HG03442 (cell line): Measurements from ENCODE around the gene ZNRD2.

Experiments
- ATAC-seq: cut with Tn5 transposase; IDR thresholded peaks from one replicate; pipeline ENCODE4 v1.9.1; 2021; ENCODE audit warnings: mild to moderate bottlenecking, moderate library complexity; ENCODE audit not compliant: unreplicated experiment

The ZNRD2 gene

DNA sequence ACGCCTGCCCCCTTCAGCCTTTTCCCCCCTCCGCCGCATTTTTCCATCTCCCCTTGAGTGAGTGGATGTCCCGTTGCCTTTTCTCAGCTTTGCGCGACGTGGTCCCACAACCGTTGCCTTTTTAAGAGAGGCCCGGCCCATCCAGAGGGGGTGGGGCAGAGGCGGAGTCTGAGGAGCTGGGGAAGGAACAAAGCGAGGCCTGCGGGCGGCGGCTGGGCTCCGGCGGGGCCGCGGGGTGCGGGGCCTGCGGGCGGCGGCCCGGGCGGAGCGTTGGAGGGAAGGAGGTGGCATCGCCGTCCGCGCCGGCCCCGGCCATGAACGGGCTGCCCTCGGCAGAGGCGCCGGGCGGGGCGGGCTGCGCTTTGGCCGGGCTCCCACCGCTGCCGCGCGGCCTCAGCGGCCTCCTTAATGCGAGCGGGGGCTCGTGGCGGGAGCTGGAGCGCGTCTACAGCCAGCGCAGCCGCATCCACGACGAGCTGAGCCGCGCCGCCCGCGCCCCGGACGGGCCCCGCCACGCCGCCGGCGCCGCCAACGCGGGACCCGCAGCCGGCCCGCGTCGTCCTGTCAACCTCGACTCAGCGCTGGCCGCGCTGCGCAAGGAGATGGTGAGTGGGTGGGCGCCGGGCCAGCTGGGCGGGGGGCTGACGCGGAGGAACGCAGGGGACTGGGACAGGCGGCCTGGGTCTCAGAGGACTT lies 2.2 kb downstream of the ZNRD2 start, which contains the start of gene FAM89B:
Gene FAM89B, plus strand, starts transcription at position 183 of the 696 bp plus-strand sequence. Its CDS starts 132 bp downstream, at position 315.
- ATAC-seq: no peak

DNA sequence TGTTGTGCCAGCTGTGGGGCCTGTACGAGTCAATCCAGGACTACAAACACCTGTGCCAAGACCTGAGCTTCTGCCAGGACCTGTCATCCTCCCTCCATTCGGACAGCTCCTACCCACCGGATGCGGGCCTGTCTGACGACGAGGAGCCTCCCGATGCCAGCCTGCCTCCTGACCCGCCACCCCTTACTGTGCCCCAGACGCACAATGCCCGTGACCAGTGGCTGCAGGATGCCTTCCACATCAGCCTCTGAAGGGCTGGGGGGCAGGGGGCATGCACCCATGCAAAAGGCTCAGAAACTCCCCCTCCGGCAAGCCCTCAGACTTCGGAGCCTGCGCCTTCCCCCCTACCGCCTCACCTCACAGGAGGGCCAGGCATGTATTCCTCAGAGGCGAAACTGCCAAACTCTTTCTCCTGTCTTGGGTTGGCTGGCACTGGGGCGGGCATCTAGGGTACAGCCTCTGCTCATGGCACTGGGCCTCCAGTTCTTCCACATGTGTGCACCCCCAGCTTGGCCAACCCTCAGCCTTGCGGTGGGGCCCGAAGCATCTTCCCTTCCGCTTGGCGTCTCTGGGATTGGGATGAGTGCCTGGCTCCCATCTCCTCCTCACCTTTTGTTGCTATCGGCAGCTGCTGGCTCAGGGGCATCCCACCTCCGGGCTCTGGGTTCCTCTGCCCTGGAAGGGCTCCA lies 3.3 kb downstream of the ZNRD2 start:
- ATAC-seq: no peak

DNA sequence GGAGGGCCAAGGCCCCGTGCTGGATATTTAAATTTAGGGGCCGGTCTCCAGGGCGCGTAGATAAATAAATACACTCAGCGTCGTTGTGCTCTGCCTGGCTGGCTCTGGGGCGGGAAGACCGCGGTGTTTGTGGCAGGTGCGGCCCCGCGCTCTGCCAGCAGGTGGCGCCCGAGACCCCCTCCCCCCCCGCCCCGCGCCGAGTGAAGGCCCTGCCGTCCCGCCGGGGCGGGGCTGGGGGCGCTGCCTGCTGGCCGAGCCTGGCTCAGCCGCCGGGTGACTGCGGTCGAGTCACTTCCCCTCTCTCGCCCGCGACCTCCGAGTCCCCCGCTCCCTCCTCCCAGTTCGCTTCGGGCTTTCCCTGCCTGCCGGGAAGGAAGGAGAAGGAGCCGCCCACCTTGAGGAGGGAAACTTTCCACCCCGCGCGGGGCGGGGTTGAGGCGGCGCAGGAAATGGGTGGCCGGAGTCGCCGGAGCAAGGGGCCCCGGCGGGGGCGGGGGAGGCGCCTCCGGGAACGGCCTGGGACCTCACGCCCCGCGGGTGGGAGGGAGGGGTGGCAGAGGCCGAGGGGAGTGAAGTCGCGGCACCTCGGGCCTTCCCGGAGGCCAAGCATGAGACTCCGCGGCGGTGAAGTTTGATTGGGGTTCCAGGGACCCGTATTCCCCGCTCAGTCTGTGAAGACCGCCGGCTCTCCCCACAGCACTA lies 4.0 kb downstream of the ZNRD2 start:
- ATAC-seq: peak; percentile 30

DNA sequence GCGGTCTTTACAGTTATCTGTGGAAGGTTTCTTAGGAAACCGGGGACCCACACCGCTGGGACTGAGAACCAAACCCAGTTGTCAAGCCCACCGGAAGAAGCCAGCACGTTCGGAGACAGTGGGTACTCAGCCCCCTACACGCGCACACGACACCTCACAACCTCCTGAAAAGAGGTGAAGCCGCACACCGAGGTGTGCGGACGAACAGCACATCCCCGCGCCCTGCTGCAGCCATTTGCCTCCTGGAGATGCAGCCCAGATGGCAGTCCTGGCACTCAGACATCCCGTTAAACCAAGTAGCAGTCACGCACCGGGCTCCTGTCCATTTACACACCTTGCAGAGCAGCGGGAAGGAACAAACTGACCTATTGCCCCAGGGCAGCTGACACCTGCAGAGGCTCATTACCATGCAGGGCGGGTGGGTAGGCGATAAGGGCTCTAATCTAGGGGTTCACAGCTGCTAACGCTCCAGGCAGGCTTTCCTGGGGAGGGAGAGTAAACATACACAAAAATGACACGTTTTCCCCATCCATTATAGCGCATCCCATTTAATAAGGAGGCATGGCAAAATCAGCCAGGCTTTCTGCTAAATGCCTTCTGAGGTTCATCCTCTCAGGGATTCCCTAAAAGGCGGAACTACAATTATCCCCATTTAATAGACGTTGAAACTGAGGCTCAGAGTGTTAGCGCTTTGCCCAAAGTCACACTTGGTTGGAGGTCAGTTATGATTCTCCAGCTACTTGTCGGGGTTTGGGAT lies 4.7 kb downstream of the ZNRD2 start:
- ATAC-seq: no peak

DNA sequence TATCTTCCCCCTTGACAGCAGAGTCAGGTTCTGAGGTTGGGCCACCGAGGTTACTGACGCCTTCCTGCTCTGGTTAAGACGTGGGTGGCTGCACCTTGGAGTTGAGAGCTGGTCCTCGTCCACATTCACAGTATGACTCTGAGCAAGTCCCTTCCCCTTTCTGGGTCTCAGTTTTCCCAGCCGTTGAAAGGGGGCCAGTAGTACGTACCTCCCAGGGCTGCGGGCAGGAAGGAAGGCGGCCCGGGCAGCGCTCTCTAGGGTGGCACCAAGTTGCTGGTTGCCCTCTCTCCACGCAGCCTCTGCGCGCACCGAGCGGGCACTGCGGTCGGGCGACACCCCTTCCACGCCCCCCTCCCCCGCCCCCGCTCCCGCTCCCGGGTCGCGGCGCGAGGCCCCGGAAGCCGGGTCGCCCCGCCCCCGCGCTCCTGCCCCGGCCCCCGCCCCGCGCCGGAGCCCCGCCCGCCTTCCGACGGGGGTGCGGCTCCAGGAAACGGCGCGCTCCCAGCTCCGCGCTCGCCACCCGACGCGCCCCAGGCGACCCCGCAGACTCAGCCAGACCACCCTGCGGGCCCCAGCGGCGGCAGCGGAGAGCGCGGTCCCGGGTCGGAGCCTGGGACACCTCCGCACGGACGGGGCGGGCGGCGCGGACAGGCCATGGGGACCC lies 5.4 kb downstream of the ZNRD2 start, which contains the start of gene EHBP1L1:
Gene EHBP1L1, plus strand, starts transcription at position 486 of the 664 bp plus-strand sequence. CDS start 250 bp downstream, outside the sequence.
- no peak for ATAC-seq

DNA sequence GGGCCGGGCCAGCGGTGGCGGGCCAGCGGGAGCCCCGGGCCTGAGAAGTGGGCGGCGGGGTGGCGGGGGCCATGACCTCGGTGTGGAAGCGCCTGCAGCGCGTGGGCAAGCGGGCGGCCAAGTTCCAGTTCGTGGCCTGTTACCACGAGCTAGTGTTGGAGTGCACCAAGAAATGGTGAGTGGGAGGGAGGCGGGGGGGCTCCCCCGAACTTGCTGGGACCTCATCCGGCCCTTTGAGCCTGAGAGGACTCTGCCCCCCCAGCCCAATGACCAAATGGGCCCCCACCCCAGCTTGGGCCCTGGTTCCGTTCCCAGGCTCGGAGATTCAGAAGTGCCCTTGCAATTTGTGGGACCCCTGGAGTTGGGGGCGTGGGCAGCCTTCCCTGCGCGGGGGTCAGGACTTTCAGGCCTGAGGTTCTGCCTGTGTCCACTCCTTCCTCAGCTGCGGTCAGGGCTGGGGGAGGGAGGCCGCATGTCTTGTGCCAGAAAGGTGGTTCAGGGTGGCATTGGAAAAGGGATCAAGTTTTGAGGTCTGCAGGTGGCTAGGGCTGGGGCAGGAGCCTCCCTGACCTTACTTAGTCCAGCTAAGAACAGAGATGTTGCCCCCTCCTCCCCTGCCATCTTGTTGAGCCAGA lies 6.1 kb downstream of the ZNRD2 start:
- no peak for ATAC-seq

DNA sequence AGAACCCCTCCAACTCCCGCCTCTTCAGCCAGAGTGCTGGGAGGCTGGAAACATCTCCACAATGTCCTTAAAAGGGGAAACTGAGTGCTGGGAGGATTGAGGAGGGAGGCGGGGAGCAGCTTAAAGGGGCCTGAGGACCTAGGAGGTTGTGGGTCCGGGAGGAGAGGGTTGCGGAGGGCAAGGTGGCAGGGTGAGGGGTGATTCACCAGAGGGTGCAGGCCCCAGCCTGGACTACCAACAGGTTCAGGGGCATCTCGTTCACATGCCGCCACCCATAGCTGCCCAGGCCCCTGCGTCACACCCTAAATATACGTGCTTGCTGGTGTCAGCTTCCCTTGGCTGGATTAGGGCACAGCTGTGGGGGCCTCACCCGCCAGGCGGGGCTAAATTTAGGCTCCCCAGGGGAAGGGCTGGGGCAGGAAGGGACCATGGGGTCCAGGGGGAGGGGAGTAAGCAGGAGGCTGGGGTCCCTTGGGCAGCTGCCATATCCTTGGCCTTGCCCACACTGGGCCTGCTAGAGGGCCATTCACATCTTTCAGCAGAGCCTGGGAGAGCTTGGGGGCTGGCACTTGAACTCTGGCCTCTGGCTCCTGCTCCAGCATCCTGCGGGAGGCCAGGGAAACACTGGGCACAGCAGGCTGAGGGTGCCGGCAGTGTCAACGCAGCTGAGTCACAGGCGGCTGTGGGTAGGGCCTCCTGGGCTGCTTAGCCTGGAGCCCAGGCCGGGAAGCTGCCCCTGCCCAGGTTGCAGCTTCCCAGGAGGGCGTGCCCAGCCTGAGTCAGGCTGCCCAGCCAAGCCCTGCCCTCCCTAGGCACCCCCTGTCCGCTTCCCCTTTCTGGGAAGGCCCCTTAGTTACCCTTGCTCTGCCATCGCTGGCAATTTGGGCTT lies 6.8 kb downstream of the ZNRD2 start:
- ATAC-seq: no peak

DNA sequence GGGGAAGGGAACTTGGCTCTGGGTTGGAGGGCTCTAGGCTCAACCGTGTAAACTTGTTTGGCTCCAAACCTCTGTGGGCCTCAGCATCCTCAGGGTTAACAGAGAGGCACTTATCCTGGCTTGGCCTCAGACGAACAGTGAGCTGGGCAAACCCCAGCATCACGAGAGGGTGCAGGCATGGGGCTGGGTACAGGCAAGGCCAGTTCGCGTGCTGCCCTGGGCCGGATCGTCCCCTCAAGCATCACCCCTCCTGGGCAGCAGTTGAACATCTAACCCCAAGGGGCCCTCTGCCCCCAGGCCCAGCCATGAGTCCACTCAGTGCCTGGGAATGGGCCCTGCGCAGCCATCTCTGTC lies 7.5 kb downstream of the ZNRD2 start:
- ATAC-seq: no peak

DNA sequence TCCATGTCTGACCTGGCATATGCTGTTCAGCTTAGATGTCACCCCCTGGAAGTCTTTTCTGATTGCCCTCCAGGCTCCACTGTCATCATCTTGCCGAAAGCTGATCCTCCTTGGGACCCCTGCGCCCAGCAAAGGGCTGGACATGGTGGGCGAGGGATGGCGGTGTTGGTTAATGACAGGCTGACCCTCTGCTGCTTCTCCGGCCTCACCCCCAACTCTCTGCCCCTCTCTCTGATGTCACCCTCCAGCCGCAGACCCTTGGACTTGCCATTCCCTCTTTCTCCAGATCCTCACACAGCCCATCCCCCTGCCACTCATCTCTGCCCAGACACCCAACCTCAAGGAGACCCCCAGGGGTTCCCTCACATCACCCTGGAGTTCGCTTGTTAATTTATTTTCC lies 7.9 kb downstream of the ZNRD2 start:
- ATAC-seq: no peak

DNA sequence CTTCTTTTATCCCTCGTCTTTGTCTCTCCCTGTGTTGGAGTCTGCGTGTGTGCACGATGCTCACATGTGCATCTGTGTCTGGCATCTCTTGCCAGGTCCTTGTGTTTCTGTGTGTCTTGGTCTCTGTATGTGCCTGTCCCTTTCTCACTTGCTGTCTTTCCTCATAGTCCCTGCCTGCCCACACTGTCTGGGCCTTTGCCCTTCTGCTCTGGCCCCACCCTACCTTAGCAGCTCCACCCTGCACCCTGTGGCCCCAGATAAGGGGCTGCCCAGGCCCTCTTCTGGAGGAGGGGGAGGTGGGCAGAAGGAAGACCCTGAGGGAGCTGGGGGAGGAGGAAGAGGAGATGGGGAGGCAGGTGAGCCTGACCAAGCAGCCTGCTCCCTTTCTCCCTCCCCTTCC lies 8.4 kb downstream of the ZNRD2 start:
- ATAC-seq: no peak

DNA sequence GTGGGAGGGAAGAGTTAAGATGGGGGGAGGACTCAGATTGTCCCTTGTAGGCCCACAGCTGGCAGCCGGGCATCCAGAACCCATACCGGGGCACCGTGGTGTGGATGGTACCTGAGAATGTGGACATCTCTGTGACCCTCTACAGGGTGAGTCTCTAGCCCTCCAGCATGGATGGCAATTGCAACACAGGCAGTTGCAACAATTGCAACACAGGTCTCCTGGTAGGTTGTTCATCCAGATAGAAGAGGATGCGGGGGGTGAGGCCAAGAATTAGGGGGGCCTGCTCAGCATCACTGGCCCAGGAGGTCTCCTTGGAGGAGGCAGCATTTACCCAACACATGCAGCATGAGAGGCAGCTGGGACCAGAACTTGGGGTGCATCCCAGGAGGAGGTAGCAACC lies 9.0 kb downstream of the ZNRD2 start:
- ATAC-seq: no peak

DNA sequence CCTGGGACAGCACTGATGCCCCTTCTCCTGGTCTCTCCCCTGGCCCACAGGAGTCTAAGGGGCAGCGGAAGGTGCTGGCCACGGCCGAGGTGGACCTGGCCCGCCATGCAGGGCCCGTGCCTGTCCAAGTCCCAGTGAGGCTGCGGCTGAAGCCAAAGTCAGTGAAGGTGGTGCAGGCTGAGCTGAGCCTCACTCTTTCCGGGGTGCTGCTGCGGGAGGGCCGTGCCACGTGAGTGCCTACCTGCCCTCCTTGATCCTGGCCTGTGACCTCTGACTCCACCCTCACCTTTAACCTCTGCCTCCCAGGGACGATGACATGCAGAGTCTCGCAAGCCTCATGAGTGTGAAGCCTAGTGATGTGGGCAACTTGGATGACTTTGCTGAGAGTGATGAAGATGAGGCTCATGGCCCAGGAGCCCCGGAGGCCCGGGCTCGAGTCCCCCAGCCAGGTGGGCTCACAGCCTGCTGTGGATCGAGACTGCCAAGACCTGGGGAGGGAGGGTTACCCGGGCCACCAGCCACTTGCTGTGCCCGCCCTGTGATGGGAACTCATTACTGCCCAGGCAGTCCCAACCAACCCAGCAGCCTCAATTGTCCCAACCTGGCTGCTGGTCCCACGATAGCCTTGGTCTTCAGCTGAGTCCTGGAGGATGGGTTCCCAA lies 9.9 kb downstream of the ZNRD2 start:
- ATAC-seq: no peak

DNA sequence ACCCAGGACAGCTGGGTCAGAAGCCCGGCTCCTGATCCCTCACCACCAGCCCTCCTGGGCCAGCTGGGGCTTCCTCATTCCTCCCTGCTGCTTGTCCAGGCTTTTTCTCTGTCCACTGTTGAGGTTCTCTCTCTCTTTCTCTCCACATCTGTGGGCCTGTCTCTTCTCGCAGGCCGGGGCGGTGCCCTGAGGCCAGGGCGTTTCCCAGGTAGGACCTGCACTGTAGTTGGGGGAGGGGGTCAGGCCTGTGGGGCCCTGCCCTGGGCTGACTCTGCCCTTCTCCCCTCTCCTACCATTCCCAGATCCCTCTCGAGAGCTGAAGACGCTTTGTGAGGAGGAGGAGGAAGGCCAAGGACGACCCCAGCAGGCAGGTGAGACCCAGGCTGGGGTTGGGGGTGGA lies 10.5 kb downstream of the ZNRD2 start:
- ATAC-seq: no peak

DNA sequence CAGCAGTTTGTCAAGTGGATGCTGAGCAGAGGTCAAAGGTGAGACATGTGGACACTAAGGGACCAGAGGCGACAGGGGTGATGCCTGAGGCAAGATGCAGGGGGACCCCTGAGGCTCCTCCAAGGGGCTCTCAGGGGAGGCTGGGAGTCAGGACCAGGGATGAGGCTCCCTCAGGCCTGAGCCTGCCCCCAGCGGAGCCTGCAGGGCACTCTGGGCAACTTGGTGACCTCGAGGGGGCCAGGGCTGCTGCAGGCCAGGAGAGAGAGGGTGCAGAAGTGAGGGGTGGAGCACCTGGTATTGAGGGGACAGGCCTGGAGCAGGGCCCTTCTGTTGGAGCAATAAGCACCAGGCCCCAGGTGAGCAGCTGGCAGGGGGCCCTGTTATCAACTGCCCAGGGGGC lies 11.7 kb downstream of the ZNRD2 start:
- no peak for ATAC-seq

DNA sequence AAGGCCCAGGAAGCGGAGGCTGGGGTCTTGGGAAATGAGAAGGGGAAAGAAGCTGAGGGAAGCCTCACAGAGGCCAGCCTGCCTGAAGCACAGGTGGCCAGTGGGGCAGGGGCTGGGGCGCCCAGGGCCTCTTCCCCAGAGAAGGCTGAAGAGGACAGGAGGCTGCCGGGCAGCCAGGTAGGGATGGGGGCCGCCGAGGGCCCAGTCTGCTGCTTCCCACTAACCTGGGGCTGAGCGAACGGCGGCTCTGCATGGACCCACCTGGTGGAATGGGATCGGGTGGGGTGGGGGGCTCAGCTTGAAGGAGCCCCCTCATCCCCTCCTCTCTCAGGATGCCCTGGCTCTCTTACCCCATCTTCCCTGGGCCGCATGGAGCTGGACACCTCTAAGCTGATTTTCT lies 13.3 kb downstream of the ZNRD2 start:
- ATAC-seq: no peak

DNA sequence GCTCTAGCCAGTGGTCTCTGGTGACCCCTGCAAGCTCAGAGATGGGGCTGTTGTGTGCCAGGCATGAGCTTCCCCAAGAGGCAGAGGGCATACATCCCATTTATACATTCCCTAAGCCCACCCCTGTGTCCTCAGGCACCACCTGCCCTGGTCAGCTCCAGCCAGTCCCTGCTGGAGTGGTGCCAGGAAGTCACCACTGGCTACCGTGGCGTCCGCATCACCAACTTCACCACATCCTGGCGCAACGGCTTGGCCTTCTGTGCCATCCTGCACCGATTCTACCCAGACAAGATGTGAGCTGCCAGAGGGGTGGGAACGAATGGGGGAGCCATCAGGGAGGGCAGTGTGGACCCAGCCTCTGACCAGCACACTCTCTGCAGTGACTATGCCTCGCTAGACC lies 13.8 kb downstream of the ZNRD2 start:
- no peak for ATAC-seq

DNA sequence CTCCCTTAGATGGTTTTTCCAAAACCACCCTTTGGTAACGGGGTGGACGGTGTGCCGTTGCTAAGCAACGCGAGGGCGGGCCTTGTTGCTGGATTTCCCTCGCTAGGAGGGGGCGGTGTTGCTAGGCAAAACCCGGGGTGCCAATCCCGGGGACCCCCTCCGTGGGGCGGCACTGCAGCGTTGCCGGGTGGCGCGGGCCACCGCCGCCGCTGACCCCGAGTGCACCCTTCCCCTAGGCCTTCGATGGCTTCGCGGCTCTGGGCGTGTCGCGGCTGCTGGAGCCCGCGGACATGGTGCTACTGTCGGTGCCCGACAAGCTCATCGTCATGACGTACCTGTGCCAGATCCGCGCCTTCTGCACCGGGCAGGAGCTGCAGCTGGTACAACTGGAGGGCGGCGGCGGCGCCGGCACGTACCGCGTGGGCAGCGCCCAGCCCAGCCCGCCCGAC lies 14.5 kb downstream of the ZNRD2 start:
- ATAC-seq: no peak

DNA sequence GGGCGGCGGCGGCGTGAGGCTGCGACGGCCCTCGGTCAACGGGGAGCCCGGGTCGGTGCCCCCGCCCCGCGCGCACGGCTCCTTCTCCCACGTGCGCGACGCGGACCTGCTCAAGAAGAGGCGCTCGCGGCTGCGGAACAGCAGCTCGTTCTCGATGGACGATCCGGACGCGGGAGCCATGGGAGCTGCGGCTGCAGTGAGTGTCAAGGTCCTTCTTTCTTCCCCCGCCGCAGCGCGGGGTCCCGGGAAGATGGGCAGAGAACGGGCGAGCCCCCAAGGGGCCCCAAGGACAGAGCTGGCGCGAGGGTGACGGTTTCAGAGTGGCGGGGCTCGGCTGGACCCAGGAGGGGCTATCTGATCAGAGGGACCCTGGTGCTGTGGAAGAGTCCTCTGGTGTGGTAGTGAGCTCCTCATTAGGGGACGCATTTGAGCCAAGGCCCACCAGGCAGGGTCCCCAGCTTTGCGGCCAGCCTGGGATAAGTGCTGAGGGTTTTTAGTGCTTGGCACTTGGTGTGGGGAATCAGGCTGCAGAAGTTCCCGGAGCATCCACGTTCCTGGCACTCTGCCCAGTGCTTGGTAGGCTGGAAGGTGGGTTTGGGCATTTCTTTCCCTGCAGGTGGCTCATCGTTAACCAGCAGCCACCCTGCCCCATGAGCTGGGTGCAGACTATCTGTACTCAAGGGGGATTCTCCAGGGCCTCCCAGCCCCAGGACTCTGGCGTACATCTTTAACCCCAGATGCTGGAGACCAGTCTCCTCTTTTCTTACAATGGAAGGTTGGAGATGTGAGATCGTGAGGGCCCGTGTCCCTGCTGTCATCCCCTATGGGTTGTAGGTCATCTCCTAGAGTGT lies 15.3 kb downstream of the ZNRD2 start:
- no peak for ATAC-seq
